T47D (cell line): ENCODE data around the gene NFATC2.

ENCODE experiments used
- DNase-seq, 2 experiments: peaks; one replicate each; pipeline versions ENCODE4 v3.0.0 to v3.0.0-alpha.2; 2011 to 2012; ENCODE audit warnings: low read depth in 1 of 2, low spot score in 1 of 2
- JUND ChIP-seq: IDR thresholded peaks from 2 replicates; pipeline ENCODE4 v1.6.1; 2012; ENCODE audit warnings: low read depth
- in situ Hi-C: cut with HindIII; loops from 2 replicates; pipeline ENCODE4 v1.10.0; 2016; ENCODE audit warnings: low sequenced_read_pairs, low pct_unique_long_range_greater_than_20kb

NFATC2 gene

DNA sequence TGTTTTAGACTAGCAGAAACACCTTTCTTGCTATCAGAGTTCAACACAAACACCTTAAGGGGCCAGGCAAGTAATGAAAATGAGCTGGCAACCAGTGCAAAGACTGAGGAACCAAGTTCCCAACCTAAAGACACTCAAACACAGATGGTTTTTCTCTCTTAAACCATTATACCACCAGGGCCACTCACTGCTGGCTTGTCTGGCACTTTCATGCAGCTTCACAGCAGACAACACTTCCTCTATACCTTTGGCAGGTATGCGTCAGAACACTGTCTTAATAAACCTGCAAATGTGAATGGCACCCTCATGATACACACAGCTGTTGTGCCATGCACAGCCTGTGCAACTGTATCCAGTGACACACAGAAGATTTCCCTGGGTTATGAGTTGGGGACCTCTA lies 41.6 kb downstream of the NFATC2 start:
- no peak for DNase-seq
- no peak for TF ChIP-seq JUND
- in situ Hi-C loops: no loop called here

GRCh38 chr20:51500311-51500710 lies 42.2 kb downstream of the NFATC2 start:
- in situ Hi-C loops: no loop called here
- no peak for TF ChIP-seq JUND
- no peak for DNase-seq

DNA sequence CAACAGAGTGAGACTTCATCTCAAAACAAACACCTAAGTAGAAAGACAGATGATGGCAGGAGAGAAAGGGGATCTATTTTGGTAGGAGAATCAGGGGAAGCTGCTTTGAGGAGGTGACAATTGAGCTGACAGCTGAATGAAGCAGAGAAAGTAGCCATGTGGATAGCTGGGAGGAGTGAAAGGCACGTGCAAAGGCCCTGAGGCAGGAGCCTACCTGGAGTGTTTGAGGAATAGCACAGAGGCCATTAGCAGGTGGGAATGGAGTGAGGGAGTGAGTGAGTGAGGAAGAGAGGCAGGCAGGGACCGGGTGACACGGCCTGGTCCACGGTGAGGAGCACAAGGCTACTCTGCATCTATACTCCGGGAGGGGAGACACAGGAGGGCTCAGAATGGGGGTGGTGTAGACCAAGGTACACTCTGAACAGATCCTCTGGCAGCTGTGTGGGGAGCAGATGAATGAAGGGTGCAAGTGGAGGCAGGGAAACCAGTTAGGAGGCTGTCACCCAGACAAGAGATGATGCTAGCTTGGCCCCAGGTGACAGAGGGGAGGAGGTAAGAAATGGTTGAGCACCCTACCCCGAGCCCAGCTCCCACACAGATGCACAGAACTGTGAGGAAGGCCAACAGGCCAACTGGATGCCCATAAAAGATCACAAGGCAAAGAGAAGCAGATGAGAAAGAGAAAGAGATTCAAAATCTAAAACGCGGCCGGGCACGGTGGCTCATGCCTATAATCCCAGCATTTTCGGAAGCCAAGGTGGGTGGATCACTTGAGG lies 43.6 kb downstream of the NFATC2 start:
- no peak for TF ChIP-seq JUND
- in situ Hi-C loops: no loop called here

GRCh38 chr20:51497542-51498467 lies 44.7 kb downstream of the NFATC2 start:
- TF ChIP-seq JUND: no peak
- DNase-seq: no peak
- in situ Hi-C loops: no loop called here

More for the DNA sequence above, 43.6 kb downstream of the NFATC2 start:
- DNase-seq: no peak

- in situ Hi-C loops: no loop called here
- no peak for TF ChIP-seq JUND
- DNase-seq: no peak
Observed at GRCh38 chr20:51496964-51497363, 45.6 kb downstream of the NFATC2 start.

GRCh38 chr20:51495921-51496545 lies 46.5 kb downstream of the NFATC2 start:
- no peak for DNase-seq
- TF ChIP-seq JUND: no peak
- in situ Hi-C loops: no loop called here

DNA sequence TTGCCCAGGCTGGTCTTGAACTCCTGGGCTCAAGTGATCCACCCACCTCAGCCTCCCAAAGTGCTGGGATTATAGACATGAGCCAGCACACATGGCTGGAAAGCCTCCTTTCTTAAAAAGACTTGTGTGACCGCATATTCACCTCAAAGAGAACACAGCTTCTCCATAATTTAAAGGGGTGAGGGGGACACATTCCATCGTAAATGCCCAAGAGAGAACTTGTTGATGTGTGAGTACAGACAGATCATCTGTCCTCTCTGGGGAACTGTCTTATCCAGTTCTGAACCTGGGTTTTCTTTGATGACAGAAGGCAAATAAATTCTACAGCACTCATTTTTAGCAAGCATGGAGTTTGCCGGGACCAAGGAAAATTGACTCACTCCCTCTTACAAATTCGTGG lies 47.2 kb downstream of the NFATC2 start:
- TF ChIP-seq JUND: no peak
- in situ Hi-C loops: no loop called here
- no peak for DNase-seq

DNA sequence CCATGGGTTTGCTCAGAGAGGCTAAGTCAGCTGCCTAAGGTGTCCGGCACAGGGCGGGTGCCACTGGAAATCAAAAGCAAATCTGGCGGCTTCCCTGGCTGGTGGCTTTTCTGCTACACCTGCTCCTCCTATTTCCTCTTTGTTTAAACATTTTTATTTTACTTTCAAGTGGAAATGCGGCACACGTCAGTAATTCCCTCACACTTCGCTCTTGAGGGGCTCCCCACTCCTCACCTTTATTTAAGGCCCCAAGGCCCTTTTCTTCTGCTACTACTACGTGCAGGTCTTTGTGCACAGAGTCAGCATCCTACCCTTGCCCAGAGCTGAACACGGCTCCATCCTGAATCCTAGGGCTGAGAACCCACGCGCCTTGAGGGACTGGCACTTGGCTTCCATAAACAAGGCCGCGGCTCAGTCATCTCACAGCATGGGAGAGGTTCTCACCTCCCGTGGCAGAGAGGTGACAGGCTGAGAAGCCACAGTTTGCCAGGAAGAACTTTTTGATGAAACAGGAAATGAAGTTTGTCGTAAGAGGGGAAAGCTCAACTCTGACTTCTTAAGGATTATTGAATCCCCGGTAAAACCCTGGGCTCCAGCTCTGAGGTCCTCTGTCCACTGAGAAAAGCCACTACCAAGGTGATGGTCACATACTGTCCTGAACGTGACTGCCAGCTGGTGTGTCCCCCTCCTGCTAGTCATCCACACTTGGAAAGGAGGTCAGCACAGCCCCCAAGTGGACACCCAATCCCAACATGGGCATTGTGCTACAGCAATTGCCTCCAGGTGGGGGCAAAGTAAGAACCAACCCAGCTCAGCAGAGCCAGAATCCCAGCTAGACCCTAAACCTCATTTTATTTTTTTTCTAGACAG lies 48.0 kb downstream of the NFATC2 start:
- in situ Hi-C loops: no loop called here
- DNase-seq: no peak
- TF ChIP-seq JUND: no peak

DNA sequence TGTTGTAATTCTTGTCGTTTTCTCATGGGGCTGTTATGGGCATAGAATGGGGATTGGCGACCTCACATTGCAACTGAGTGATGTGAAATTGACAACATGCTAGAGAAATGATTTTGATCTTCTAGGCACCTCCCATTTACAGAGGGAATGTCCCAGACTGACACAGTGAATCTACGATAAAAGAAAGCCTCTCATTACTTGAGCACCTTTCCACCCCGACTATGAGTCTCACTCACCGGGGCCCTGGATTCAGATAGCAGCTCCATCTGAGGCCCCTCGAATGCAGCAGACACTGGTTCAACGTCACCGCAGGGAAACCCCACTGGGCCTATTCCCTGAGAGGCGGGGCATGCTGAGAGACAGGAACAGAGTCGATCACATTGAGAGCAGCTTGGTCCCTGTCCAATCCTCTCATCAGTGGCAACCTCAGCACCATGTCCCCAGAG lies 49.1 kb downstream of the NFATC2 start:
- DNase-seq: no peak
- in situ Hi-C loops: no loop called here
- no peak for TF ChIP-seq JUND

DNA sequence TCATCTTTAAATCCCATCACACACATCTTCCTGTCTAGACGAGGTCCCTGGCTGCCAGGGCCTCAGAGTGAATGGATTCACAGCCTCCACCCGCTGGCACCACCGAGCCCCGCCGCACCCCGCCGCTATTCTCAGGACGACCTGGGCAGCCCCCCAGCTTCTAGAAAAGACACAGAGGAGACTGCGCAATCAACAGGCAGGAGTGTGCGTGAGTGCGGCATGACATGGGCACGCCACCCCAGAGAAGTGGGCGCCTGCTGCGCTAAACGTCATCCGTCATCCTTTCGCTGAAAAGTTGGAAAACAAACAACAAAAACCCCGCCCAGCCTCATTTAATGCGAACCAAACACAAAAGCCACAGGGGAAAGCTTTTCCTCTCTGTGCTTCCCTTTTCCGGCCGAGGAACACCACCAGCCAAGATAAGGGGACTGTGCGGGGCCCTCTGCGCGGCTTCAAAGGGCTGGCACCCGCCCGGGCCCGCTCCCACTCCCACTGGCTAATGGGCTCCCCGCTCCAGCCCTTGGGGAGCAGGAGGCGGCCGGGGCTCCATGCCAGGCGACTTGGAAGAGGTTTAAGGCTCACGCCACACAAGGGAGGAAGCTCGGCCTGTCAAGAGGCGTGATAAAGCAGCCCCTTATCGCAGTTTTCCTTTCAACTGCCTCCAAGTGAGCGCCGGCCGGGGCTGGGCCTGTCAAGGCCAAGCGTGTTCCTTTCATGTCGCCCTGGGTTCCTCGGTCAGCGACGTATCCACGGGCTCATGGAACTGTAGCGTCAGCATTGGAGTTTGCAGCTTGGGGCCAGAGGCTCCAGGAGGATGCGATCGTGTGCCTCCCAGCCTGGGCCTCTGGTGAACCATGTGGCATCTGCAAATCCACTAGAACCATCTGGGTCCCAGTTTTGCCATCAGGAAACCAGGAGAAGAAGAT lies 50.1 kb downstream of the NFATC2 start:
- TF ChIP-seq JUND: no peak
- in situ Hi-C loops: no loop called here
- DNase-seq: no peak

DNA sequence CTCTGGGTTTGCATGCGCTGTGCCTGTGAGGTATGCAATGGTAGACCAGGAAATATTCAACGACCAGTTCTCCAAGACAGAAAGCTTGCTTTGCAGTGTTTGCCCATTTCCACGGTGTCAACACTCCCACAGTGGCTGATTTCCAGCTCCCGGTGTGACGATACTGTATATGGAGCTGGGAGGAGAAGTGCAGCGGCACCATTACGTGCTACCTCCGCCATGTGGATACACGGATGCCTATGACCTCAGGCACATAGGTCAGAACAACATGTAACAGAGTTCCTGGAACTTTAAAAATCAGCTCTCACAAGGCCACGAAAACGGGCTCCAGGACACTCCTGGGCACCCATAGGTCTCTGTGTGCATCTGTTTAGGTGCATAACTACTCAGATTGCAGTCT lies 51.1 kb downstream of the NFATC2 start:
- in situ Hi-C loops: no loop called here
- no peak for DNase-seq
- TF ChIP-seq JUND: no peak
